Colonic mucosa (tissue), 4 donors: Measurements from ENCODE around the gene ZNF268. TPM values are rescaled to one million over a fixed set of nuclear protein-coding genes. Genes with fewer than 3 reads are reported as not detected.

Experiments
- DNase-seq: peaks from one replicate; pipeline ENCODE4 v3.0.0-alpha.2; 2020
- H3K27ac ChIP-seq: fragments of 200-600 bp; one replicate; pipeline ENCODE4 v1.8.0; 2021
- H3K27me3 ChIP-seq: fragments of 200-600 bp; one replicate; pipeline ENCODE4 v1.8.0; 2021
- H3K36me3 ChIP-seq: fragments of 200-600 bp; one replicate; pipeline ENCODE4 v1.8.0; 2021
- H3K4me1 ChIP-seq: fragments of 200-600 bp; one replicate; pipeline ENCODE4 v1.8.0; 2021; ENCODE audit warnings: mild to moderate bottlenecking
- H3K4me3 ChIP-seq: fragments of 200-600 bp; one replicate; pipeline ENCODE4 v1.8.0; 2021
- H3K9ac ChIP-seq, 2 donors: one replicate each; pipeline ENCODE4 v1.7.0; 2013; ENCODE audit warnings: control low read depth in 2 of 2, low read depth in 2 of 2, low read length in 2 of 2
- H3K9me3 ChIP-seq: fragments of 200-600 bp; one replicate; pipeline ENCODE4 v1.8.0; 2021
- intact Hi-C: fragments of 100-400 bp; cut with DNase I; formaldehyde crosslinking; loops from one replicate; pipeline ENCODE4 v1.14.1; 2022
- total RNA-seq, 2 donors: library from RNA; stranded (reverse); fragmentation: NEBNext Ultra II Directional in 1 of 2; extraction: Animal tissue kit (Norgen Biotek cat#: 25700) in 1 of 2; gene quantifications; one replicate each; pipeline ENCODE4 v1.2.1, GENCODE V29; 2021
- TF ChIP-seq, protein P1 (sequence below): fragments of 200-600 bp; IDR thresholded peaks from one replicate; pipeline ENCODE4 v1.8.0; 2022; ENCODE audit warnings: antibody characterized with exemption, mild to moderate bottlenecking
- donor health status: healthy.
- donor health status: DM: no; HTN: no; CAD: no.
- donor health status: DM: no; HTN: no; CAD: no.

Gene ZNF268
- total RNA-seq, 2 donors from 2014 or later: 13.3 to 15.5 TPM

DNA sequence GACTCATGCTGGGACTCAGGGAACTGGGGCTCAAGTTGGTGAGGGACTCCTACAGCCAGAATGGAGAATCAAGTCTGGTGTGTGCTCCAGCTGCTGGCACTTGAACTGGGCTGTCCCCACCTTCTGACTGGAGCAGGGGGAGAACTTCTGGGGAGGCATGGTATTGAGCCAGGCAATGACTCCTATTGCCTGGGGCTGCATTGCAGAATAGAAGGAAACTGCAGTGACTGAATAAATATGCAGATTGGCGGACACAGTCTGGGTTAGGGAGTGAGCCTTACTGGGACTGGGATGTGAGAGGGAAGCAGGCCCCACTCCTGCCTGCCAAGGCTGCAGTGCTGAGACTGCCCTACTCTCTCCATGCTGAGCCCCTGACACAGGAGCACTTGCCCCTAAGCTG, 8.8 kb upstream of the ZNF268 start:
- Histone ChIP-seq H3K9ac (no peak overlapping the region), H3K4me1 (no peaks in the 10 kb centered on the region), H3K27ac (no peak overlapping the region), H3K27me3 (no peaks in the 10 kb centered on the region), H3K4me3 (no peak overlapping the region), H3K9me3 (peaks cover 6% of the 10 kb centered on the region), H3K36me3 (no peaks in the 10 kb centered on the region)
- TF ChIP-seq, protein P1, sequence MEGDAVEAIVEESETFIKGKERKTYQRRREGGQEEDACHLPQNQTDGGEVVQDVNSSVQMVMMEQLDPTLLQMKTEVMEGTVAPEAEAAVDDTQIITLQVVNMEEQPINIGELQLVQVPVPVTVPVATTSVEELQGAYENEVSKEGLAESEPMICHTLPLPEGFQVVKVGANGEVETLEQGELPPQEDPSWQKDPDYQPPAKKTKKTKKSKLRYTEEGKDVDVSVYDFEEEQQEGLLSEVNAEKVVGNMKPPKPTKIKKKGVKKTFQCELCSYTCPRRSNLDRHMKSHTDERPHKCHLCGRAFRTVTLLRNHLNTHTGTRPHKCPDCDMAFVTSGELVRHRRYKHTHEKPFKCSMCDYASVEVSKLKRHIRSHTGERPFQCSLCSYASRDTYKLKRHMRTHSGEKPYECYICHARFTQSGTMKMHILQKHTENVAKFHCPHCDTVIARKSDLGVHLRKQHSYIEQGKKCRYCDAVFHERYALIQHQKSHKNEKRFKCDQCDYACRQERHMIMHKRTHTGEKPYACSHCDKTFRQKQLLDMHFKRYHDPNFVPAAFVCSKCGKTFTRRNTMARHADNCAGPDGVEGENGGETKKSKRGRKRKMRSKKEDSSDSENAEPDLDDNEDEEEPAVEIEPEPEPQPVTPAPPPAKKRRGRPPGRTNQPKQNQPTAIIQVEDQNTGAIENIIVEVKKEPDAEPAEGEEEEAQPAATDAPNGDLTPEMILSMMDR: no peak
- DNase-seq: no peak
- intact Hi-C loops: no loop called here

DNA sequence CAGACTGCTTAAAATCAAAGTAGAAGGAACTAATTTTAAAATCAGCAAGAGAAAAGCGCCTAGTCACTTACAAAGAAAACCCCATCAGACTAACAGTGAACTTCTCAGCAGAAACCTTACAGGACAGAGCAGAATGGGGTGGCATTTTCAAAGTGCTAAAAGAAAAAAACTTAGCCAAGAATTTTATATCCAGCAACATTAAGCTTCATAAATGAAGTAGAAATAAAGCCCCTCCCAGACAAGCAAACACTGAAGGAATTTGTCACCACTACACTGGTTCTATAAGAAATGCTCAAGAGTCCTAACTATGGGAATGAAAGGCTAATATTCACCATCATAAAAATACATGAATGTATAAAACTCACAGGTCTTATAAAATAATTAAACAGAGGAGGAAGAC, 6.4 kb upstream of the ZNF268 start:
- Histone ChIP-seq H3K9me3 (peaks cover 6% of the 10 kb centered on the region), H3K4me3 (no peak overlapping the region), H3K27ac (no peak overlapping the region), H3K4me1 (no peaks in the 10 kb centered on the region), H3K9ac (no peak overlapping the region), H3K27me3 (no peaks in the 10 kb centered on the region), H3K36me3 (no peaks in the 10 kb centered on the region)
- no peak for DNase-seq
- intact Hi-C loops: loop anchor here (5.0 kb wide), 1 partner anchor 188 kb away; the partner anchor contains the start of gene ZNF26
- TF ChIP-seq, protein P1: no peak

GRCh38 chr12:133180669-133181068, 626 bp upstream of the ZNF268 start:
- no peaks in the 10 kb centered on the region for H3K9me3 ChIP-seq
- H3K9ac ChIP-seq: no peak overlapping the region
- DNase-seq: no peak
- TF ChIP-seq, protein P1: no peak
- H3K27me3 ChIP-seq: no peaks in the 10 kb centered on the region
- H3K27ac ChIP-seq: no peak overlapping the region
- intact Hi-C loops: no loop called here
- H3K4me3 ChIP-seq: no peak overlapping the region
- H3K4me1 ChIP-seq: peaks cover 6% of the 10 kb centered on the region
- no peaks in the 10 kb centered on the region for H3K36me3 ChIP-seq

- Histone ChIP-seq H3K36me3 (peaks cover 56% of the 10 kb centered on the region), H3K9ac (no peak overlapping the region), H3K4me1 (no peaks in the 10 kb centered on the region), H3K4me3 (no peak overlapping the region), H3K9me3 (no peaks in the 10 kb centered on the region), H3K27me3 (no peaks in the 10 kb centered on the region), H3K27ac (no peak overlapping the region)
- intact Hi-C loops: no loop called here
- no peak for DNase-seq
- TF ChIP-seq, protein P1: no peak
Observed at GRCh38 chr12:133190176-133190575, 8.9 kb downstream of the ZNF268 start.

- no peak overlapping the region for H3K9ac ChIP-seq
- intact Hi-C loops: no loop called here
- no peaks in the 10 kb centered on the region for H3K27me3 ChIP-seq
- no peaks in the 10 kb centered on the region for H3K9me3 ChIP-seq
- no peak overlapping the region for H3K27ac ChIP-seq
- H3K36me3 ChIP-seq: peaks cover 47% of the 10 kb centered on the region
- no peak for DNase-seq
- TF ChIP-seq, protein P1: no peak
- no peaks in the 10 kb centered on the region for H3K4me1 ChIP-seq
- H3K4me3 ChIP-seq: no peak overlapping the region
Observed at GRCh38 chr12:133192847-133193246, 11.6 kb downstream of the ZNF268 start.

GRCh38 chr12:133201888-133202287, 20.6 kb downstream of the ZNF268 start:
- DNase-seq: no peak
- intact Hi-C loops: no loop called here
- TF ChIP-seq, protein P1: no peak
- Histone ChIP-seq H3K9ac (no peak overlapping the region), H3K36me3 (peaks cover 16% of the 10 kb centered on the region), H3K27me3 (no peaks in the 10 kb centered on the region), H3K27ac (no peak overlapping the region), H3K9me3 (peaks cover 26% of the 10 kb centered on the region), H3K4me3 (no peak overlapping the region), H3K4me1 (no peaks in the 10 kb centered on the region)
